GM19239 (cell line): ENCODE results near the gene ETV4.

ENCODE experiments used
- DNase-seq: peaks from one replicate; pipeline ENCODE4 v3.0.0; 2011; ENCODE audit warnings: low spot score; ENCODE audit not compliant: insufficient read length
- FAIRE-seq: peaks from 2 replicates; lab custom pipeline; 2011; peaks lifted over from hg19 to GRCh38; lab: Jason Lieb, UNC

ETV4 gene

DNA sequence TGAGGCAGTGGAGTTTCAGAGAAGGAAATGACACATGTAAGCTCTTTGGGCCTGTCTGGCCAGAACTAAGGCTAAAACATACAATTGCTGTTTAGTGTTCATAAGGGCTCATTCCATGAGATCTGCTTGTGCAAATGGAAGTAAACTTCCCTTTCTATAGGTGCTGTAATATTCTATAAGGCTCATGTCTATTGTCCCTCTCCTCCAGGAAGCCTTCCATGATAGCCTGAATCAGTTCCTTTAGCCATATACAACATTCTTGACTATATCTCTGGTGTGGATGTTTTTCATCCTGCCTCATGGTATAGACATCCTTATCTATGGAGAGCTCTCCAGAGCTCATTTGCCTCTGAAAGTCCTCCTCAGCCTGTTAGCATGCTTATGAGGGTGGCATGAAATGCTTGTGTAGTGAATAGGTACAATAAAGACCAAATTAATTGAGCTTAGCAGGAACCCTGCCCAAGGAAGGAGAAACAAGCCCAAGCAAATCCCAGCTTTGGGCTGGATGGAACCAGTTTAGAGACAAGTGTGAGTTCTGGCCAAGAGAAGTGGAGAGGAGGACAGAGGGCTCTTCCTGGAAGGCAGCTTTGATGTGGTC lies 1.6 kb upstream of the ETV4 start:
- DNase-seq (no peak), FAIRE-seq (no peak)

DNA sequence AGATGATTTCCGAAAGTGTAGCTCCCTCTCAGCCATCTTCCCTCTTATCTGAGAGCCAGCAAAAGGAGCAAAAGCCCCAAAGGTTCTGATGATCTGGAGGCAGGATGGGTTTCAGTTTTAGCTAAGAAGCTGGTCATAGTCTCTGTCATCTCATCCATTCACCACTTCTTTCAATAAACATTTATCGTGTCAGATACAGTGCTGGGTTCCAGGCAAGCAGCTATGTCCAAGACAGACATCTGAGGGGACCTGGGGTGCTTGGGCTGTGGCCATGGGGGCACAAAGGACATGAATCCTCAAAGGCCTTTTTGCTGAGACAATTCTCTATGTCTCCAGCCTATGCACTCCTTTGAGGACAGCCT lies 1.0 kb upstream of the ETV4 start:
- no peak for FAIRE-seq

DNA sequence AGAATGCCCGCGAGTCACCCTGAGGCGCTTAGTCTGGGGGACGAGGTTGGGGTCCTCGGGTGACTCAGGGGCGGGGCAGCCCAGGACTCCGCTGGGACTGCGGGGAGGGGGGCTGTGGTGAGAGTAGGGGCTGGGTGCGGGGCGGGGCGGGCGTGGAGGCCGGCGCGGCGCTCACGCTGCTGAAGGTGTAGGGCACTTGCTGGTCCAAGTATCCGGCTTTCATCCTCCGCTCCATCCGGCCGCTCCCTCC lies 832 bp downstream of the ETV4 start:
- no peak for FAIRE-seq
- DNase-seq, result no peak

More for the DNA sequence above, 1.0 kb upstream of the ETV4 start:
- DNase-seq, result no peak

DNA sequence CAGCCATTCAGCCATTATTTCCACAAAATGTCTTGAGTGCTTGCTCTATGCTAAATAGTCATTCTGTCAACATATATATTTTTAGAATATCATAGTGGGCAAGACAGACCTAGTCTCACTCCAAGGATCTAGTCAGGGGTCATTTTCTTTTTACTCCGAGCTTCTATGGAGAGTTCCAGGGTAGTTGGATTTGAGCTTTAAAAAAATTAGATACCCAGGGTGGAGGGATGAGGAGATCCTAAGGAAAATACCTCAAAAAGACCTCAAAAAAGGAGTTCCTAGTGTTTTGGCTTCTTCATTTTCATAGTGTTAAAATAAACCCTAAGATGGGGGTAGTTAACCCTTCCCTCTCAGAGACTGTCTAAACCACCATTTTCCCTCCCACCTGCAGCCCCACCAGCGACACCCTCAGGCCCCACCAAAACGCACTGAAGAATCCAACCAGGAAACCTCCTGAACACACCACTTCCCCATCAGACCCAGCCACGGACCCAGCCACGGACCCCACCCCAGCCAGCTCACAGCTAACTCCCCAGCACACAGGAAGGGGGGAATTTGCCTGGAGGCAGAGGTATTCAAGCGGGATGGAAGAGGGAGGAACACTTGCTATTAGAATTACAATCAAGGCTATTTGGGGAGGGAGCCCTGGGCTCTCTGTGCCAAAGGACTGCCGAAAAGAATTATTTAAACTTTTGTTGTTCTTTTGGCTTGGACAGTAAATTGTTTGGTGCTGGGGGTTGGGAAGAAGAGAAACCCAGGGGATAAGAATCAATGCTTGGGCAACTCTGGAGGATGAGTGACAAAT lies 2.2 kb downstream of the ETV4 start:
- FAIRE-seq (peak; percentile 26), DNase-seq (no peak)

DNA sequence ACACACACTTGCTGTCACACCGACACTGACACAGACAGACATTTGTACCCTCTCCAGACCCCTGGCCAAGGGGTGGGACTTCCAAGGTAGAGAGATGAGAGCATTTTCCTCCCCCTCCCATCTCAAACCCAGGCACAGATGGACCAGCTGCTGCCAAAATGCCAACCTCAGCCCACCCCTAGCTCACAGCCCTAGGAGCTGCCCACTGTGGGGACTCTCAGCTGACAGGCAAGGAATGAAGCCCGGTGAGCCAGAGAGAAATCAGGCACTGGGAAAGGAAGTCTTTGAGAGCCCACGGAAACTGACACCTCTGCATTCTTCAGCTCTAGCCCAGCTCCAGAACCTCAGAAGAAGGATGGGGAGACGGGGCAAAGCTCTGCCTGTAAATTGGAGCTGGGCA lies 2.8 kb downstream of the ETV4 start:
- FAIRE-seq, result no peak

DNA sequence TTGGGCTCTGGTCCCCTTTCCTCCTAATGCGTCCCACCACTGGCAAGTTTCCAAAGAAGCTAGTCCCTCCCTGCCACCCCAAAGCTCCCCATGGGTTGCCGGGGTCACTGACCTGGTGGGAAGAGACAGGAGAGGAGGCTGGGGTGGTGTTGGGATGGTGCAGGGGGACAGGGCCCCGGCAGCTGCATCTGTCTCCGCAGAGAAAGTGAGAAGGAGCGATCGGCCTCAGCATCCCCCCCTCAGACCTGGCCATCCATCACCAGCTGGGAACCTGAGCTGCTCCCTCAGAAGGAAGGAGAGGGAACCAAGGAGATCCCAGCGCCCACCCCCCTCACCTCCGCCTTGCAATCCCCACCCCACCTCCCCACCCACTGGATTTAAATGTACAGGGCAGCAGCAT lies 3.3 kb downstream of the ETV4 start:
- FAIRE-seq (no peak), DNase-seq (no peak)

More for the DNA sequence above, 2.8 kb downstream of the ETV4 start:
- DNase-seq, result no peak

DNA sequence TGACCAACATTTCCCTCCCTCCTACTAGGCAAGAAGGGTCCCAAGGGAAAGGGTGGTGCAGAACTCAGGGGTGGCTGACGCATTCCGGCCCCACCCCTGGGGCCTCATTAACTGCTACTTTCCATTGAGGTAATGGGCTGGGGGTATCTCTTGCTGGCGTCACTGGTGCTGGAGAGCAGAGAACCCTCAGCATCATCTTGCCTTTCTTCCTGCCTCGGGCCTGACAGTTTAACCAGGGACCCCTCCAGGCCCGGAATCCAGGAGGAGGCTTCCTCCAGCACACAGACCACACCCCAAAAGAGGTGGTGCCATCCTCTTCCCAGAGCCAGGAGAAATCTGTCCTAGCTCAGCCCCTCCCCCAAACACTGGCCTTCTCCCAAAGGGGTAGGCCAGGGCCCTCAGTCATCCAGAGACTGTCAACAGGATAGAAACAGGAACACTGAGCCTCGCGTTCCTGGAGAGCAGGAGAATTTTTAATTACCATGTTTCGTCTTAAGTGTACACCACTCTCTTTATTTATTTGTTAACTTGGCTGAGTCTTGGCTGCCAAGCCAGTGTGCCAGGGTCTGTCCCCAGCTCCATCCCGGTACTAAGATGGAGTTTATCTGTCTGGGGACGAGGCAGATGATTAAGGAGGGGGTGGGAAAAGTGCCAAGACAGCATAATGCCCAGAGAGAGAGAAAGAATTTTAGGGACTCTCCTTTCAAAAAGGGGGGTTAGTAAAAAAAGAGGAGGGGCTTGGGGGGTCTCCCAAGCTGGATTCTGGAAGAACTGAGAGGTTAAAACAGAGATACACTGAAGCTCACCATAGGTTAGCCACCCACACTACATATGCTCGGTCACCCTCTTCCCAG lies 5.1 kb downstream of the ETV4 start:
- no peak for DNase-seq
- no peak for FAIRE-seq

DNA sequence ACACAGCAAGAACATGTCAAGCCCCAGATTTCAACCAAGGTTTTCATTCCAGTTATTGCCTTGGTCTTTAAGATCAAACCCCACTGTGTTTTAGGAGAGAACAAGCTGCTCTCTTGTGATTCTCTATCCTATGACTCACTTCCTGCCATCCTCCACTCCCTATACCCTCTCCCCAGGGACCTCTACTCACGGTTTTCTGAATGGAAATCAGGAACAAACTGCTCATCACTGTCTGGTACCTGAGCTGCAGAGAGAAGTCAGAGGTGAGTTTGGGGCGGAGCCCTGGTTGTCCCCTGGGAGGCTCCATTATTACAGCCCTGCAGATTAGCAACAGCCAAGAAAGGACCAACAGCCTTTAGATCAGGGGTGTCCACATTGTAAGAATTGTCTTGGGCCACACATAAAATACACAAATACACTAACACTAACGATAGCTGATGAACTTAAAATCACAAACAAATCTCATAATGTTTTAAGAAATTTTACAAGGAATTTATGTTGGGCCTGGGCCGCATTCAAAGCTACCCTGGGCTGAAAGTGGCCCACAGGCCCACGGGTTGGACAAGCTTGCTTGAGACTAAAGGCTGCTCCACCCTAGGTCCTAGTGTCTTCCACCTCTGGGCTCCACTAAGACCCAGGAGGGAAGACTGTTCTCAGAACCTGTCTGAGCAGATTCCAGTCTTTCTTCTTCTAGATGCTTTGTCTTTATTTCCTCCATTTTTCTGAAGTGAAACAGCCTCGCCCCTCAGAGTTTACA lies 9.7 kb downstream of the ETV4 start:
- FAIRE-seq (no peak), DNase-seq (no peak)

DNA sequence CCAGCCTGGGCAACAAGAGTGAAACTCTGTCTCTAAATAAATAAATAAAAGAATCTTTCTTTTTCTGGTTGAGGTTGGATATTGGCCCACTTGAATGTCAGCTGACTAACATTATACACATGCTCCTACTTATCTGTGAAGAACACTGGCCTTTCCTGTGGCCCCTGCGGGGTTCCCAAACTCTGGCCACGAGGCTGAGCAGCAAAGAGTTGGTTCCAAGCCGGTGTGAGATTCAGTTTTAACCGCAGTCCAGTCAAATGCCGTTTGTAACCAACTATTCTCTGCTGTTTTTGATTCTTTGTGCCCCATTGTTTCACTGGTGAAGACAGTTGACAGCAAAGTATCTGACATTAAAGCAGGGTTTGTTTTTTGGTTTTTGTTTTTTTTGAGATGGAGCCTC lies 11.2 kb downstream of the ETV4 start:
- DNase-seq (no peak), FAIRE-seq (no peak)

DNA sequence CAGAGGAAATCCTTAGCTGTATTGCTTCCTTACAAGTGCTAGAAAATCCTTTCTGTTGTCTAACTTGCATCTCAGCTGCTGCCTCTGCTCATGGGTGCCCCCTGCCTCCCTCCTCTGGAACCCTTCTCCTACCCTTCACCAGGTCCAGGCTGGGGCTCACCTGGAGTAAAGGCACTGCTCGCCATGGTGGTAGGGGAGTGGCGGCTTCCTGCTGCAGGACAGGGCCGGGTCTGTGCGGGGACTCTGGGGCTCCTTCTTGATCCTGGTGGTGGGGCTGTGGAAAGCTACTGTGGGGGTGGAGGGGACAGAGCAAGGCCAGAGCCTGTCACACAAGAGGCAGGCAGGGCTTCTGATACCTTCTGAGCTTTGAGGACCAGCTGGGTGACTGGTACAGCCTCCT lies 12.4 kb downstream of the ETV4 start:
- DNase-seq (no peak), FAIRE-seq (no peak)

DNA sequence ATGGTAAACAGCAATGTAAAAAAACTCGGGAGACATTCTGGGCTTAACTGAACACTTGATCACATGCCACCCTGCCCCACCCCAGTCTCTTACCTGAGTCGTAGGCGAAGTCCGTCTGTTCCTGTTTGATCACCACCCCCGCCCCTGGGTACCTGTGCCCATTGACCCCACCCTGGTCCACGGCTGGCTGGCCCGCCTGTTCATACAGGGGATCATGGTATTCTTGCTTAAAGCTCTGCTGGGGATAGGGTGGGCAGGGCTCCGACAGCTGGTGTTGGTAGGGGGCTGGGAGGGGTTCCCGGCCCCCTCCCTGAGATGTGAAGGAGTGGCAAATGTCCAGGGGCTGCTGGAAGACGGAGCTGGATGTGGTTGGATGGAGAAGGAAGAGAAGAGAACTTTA lies 13.6 kb downstream of the ETV4 start:
- DNase-seq (no peak), FAIRE-seq (no peak)

DNA sequence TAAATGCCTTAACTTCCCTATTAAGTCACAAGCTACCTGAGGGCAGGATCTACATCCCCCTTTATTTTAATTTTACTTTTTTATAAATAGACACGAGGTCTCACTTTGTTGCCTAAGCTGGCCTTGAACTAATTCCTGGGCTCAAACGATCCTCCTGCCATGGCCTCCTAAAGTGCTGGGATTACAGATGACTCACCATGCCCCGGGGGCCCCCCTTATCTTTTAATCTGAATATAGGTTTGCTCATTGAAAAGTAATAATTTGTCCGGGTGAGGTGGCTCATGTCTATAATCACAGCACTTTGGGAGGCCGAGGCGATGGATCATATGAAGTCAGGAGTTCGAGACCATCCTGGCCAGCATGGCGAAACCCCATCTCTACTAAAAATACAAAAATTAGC lies 14.2 kb downstream of the ETV4 start:
- FAIRE-seq (no peak), DNase-seq (no peak)

DNA sequence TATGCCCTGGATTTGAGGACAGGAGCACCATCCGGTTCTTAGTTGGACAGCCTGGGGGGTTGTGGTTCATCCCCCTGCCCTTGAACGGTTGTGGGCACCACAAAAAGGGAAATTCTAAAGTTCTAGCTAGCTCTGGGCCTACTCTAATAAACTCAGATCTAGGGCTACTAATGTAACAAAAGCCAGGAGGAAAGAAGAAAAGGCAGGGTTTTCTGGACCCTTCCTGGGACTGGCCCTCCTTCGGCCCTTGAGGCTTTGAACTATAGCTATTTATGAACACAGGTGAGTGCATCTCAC lies 15.1 kb downstream of the ETV4 start:
- FAIRE-seq, result no peak
- DNase-seq, result no peak

DNA sequence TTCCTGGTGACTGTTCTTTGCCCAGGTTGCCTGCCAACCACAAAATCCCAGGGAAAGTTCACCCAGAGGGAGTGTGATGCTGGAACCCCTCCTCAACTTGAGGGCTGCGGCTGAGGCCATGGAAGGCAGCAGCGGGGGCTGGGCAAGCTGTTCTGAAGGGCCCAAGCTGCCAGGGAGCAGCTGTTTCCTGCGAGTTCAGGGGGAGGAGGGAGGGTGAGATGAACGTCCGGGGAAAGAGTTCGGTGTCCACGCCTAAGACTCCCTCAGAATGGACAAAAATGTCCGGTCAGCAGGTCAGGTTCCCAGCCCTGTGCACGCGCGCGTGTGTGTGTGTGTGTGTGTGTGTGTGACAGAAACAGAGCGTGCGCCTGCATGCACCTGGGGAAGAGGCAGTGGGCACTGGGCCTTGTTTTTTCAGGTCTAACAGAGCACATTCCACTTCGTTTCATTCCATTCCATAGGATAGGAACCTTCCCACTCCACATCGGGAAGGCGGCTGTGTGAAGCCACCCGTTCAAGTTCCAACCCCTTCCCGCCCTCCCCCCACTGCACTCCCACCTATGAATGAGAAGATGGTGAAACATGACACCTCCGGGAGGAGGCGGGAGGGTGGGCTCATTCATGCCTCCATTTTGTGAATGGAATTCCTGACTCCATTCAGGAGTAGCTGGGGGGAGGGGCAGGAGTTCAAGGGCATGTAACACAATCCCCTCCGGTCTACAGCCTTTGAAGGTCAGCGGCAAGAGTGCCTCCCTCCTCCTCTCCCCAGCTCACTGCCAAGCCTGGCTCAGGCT lies 15.7 kb downstream of the ETV4 start:
- FAIRE-seq (no peak), DNase-seq (no peak)

DNA sequence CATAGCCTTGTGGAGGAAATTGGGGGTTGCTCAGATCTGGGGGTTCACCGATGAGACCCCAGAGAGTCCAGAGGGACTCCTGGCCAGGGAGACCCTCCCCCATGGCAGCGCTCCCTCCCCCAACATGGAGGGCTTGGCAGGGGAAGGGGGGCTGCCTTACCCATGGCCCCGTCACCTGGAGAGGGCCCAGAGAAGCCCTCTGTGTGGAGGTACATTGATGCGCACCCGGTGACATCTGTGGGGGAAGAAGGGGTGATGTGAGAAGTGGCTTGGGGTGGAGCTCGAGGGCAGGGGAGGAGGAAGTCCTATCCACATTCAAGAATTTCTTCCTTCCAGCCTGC lies 16.2 kb downstream of the ETV4 start:
- DNase-seq, result no peak
- no peak for FAIRE-seq

DNA sequence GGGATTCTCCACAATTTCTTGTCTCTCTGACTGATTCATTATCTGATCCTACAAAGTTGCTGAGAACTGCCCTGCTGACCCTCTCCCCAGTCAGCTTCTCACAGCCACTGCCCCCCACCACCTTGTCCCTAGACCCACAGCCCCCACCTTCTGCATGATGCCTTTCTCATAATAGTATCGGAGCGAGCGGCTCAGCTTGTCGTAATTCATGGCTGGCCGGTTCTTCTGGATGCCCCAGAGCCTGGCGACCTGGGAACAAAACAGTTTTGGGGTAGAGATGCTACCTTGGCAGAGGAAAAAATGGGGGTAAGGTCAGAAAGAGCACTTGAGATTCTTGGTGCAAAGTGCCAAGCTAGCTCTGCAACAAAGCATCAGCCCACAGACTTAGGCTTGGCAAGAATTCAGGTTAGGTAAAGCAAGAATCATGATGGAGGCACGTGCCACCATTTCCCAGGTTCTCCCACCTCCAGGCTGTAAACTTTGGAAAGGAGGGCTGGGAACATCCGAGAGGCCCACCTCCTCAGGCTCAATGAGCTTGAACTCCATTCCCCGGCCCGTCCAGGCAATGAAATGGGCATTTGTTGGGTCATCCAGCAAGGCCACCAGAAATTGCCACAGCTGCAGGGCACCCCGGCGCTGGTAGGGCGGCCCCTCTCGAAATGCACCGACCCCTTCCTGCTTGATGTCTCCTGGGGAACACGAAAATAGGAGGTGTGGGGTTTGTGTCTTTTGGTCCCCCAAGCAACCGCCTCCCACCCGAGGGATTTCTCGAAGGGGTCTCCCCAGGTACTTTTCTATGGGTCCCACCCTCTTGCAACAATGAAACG lies 16.9 kb downstream of the ETV4 start:
- no peak for FAIRE-seq
- no peak for DNase-seq

DNA sequence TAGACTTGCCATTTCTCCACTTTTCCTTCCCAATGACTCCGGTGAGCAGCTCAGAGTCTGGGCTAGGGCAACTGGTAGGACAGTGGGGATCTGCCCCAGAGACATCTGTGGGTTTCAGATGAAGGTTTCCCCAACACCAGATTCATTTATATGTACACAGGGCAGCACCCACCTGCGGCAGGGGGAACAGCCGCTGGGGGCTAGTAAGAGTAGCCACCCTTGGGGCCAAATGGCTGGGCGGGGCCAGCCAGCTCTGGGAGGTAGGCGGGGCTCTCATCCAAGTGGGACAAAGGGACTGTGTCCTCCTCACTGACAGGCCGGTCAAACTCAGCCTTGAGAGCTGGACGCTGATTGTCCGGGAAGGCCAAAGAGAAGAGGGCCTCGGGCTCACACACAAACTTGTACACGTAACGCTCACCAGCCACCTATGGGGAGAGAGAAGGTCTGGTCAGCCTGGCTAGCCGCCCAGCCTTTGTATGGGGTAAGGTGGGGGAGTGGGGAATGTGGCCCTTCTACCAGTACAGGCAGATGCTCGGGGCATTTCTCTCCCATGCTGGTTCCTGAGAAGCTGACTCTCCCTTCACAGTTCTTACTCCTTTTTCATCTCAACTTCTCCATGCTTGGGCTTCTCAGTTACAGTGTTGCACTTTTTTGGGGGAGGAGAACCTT lies 17.7 kb downstream of the ETV4 start:
- DNase-seq, result no peak
- FAIRE-seq, result no peak

DNA sequence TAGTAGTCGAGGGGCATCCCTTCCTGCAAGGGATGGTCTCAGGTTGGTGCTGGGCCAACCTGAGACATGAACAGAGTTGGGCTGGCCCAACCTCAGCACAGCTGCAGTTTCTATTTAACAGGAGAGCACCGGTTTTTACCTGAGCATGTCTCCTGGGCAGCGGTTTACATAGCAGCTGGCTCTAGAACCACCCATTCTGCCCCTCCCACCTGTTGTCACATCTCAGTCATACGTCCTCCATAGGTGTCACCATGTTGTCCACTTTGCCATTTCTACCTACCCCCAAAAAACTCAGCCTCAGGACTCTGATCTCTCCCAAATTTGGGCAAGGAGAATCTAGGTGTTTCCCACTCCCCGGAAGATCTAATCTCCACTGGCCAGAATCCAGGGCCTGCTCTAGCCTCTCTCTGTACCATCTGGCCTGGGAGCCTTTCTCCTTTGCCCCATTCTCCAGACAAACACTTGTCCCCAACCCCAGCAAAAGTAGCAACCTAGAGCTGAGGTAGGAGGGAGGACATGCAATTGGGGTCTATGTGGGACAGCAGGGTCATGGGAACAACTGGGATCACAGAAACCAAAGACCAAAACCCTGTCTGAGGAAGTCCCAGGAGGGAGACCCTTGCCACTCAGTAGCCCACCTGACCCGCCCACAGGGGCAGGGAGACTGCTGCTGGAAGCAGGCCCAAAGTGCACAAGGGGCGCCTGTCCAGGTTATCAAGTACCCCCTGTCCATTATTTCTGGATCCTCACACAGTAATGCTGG lies 19.1 kb downstream of the ETV4 start:
- DNase-seq (no peak), FAIRE-seq (no peak)
